ENCODE results near the gene IL2RG.

DNA sequence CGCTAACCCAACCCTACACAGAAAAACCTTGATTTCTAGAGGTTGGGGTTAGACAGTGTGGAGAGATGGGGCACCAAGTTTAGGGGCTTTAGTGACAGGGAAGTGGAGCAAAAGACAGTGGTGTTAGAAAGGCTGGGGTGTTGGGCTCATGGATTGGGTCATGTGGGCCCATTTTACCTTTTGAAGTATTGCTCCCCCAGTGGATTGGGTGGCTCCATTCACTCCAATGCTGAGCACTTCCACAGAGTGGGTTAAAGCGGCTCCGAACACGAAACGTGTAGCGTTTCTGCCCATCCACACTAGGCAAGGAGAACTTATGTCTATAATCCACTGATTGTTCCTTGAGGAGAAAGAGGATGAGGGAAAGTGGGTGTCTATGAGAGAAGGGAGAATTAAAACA, 2.3 kb downstream of the IL2RG start:
- TF ChIP-seq, protein P1, sequence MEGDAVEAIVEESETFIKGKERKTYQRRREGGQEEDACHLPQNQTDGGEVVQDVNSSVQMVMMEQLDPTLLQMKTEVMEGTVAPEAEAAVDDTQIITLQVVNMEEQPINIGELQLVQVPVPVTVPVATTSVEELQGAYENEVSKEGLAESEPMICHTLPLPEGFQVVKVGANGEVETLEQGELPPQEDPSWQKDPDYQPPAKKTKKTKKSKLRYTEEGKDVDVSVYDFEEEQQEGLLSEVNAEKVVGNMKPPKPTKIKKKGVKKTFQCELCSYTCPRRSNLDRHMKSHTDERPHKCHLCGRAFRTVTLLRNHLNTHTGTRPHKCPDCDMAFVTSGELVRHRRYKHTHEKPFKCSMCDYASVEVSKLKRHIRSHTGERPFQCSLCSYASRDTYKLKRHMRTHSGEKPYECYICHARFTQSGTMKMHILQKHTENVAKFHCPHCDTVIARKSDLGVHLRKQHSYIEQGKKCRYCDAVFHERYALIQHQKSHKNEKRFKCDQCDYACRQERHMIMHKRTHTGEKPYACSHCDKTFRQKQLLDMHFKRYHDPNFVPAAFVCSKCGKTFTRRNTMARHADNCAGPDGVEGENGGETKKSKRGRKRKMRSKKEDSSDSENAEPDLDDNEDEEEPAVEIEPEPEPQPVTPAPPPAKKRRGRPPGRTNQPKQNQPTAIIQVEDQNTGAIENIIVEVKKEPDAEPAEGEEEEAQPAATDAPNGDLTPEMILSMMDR (IDR thresholded peaks at IDR 0.05), result no peak
- no peak for TF ChIP-seq POLR2A (IDR thresholded peaks at IDR 0.05)
